IMR-90 (cell line): ENCODE results near the gene CAP2. TPM values are rescaled to one million over a fixed set of nuclear protein-coding genes. Genes with fewer than 3 reads are reported as not detected.

Experiments used
- ATAC-seq: fragments of 200-7000 bp; cut with Tn5 transposase; 2 replicates; pipeline ENCODE4 v1.9.1; 2020; ENCODE audit warnings: low read depth, mild to moderate bottlenecking, moderate library complexity
- BruUV-seq: library from RNA; stranded (reverse); fragments of 400-500 nt; replicated peaks from 2 replicates; lab custom pipeline; 2021; lab: Mats Ljungman, UMichigan
- CTCF ChIA-PET: fragments of 300-600 bp; formaldehyde crosslinking; extraction: SDS; loops from one replicate; lab custom pipeline; 2021; ENCODE audit warnings: antibody characterized with exemption; lab: Yijun Ruan, JAX
- POLR2A ChIA-PET: fragments of 300-600 bp; sonication (Branson Sonifier 250); formaldehyde crosslinking; loops from one replicate; lab custom pipeline; 2022; ENCODE audit warnings: antibody characterized with exemption; ENCODE audit not compliant: unreplicated experiment; lab: Charles Lee
- DNase-seq: peaks from one replicate; pipeline ENCODE4 v3.0.0; 2013
- H2AFZ ChIP-seq: replicated peaks from 2 replicates; pipeline ENCODE3; 2013; ENCODE audit warnings: low read length, mild to moderate bottlenecking; ENCODE audit not compliant: poor library complexity
- H2AK5ac ChIP-seq: 2 replicates; pipeline ENCODE4 v1.6.1; 2013; ENCODE audit warnings: low read depth, low read length, inconsistent platforms
- H2AK9ac ChIP-seq: replicated peaks from 2 replicates; pipeline ENCODE3; 2013; ENCODE audit warnings: mild to moderate bottlenecking, low read depth, low read length, moderate library complexity; ENCODE audit not compliant: poor library complexity
- H2BK120ac ChIP-seq: 2 replicates; pipeline ENCODE4 v1.6.1; 2013; ENCODE audit warnings: low read depth, low read length, inconsistent platforms
- H2BK15ac ChIP-seq: 3 replicates; pipeline ENCODE4 v1.6.1; 2013; ENCODE audit warnings: low read depth, low read length, inconsistent platforms
- H2BK20ac ChIP-seq: 2 replicates; pipeline ENCODE4 v1.6.1; 2013; ENCODE audit warnings: low read depth, mild to moderate bottlenecking, inconsistent platforms, low read length, moderate library complexity
- H2BK5ac ChIP-seq: 2 replicates; pipeline ENCODE4 v1.6.1; 2013; ENCODE audit warnings: mild to moderate bottlenecking, low read depth, low read length, inconsistent platforms; ENCODE audit not compliant: poor library complexity, severe bottlenecking
- H3K14ac ChIP-seq: replicated peaks from 2 replicates; pipeline ENCODE4 v1.6.1; 2013; ENCODE audit warnings: low read depth, low read length, inconsistent platforms
- H3K18ac ChIP-seq: 2 replicates; pipeline ENCODE4 v1.6.1; 2013; ENCODE audit warnings: low read depth, low read length, control low read depth
- H3K23ac ChIP-seq: 2 replicates; pipeline ENCODE4 v1.6.1; 2013; ENCODE audit warnings: low read depth, low read length, inconsistent platforms
- H3K27ac ChIP-seq: 2 replicates; pipeline ENCODE4 v1.5.1; 2013; ENCODE audit warnings: mild to moderate bottlenecking, control low read depth, low read length; ENCODE audit not compliant: insufficient read depth
- H3K27me3 ChIP-seq: 2 replicates; pipeline ENCODE4 v1.6.1; 2013; ENCODE audit warnings: low read length; ENCODE audit not compliant: control insufficient read depth, insufficient read depth
- H3K36me3 ChIP-seq: 2 replicates; pipeline ENCODE4 v1.6.1; 2013; ENCODE audit warnings: low read length, mixed read lengths; ENCODE audit not compliant: control insufficient read depth, insufficient read depth
- H3K4ac ChIP-seq: 2 replicates; pipeline ENCODE4 v1.6.1; 2013; ENCODE audit warnings: low read depth, low read length, inconsistent platforms
- H3K4me1 ChIP-seq: 2 replicates; pipeline ENCODE4 v1.6.1; 2013; ENCODE audit warnings: low read length, mixed read lengths; ENCODE audit not compliant: control insufficient read depth, insufficient read depth
- H3K4me2 ChIP-seq: 2 replicates; pipeline ENCODE4 v1.6.1; 2013; ENCODE audit warnings: low read depth, mild to moderate bottlenecking, control low read depth, low read length, moderate library complexity
- H3K4me3 ChIP-seq: 2 replicates; pipeline ENCODE4 v1.5.1; 2013; ENCODE audit warnings: low read depth, mild to moderate bottlenecking, control low read depth, low read length, moderate library complexity; ENCODE audit not compliant: insufficient read depth
- H3K56ac ChIP-seq: 2 replicates; pipeline ENCODE4 v1.6.1; 2013; ENCODE audit warnings: low read length, inconsistent platforms; ENCODE audit not compliant: insufficient read depth; ENCODE audit errors: extremely low read depth
- H3K79me1 ChIP-seq, 2 experiments: 2 replicates each; pipeline ENCODE4 v1.6.1; 2013; ENCODE audit warnings: low read length in 2 of 2, inconsistent platforms in 1 of 2, low read depth in 1 of 2
- H3K9ac ChIP-seq: 2 replicates; pipeline ENCODE4 v1.6.1; 2013; ENCODE audit warnings: low read depth, low read length, control low read depth
- H3K9me1 ChIP-seq: 2 replicates; pipeline ENCODE4 v1.6.1; 2013; ENCODE audit warnings: low read length, inconsistent platforms; ENCODE audit not compliant: insufficient read depth
- H3K9me3 ChIP-seq: 2 replicates; pipeline ENCODE4 v1.6.1; 2013; ENCODE audit warnings: low read length; ENCODE audit not compliant: control insufficient read depth, insufficient read depth
- H4K20me1 ChIP-seq: 2 replicates; pipeline ENCODE4 v1.6.1; 2013; ENCODE audit warnings: low read length, inconsistent platforms; ENCODE audit not compliant: insufficient read depth
- H4K5ac ChIP-seq: 2 replicates; pipeline ENCODE4 v1.6.1; 2013; ENCODE audit warnings: mild to moderate bottlenecking, low read depth, low read length, control low read depth
- H4K8ac ChIP-seq, 2 experiments: 2 replicates each; pipeline ENCODE4 v1.6.1; 2013; ENCODE audit warnings: low read depth in 2 of 2, low read length in 2 of 2, control low read depth in 1 of 2, inconsistent platforms in 1 of 2
- H4K91ac ChIP-seq: 2 replicates; pipeline ENCODE4 v1.6.1; 2013; ENCODE audit warnings: low read depth, low read length, inconsistent platforms; ENCODE audit not compliant: insufficient read depth
- BHLHE40 ChIP-seq: fragments of 150-350 bp; IDR thresholded peaks from 2 replicates; pipeline ENCODE4 v1.6.1; 2016; ENCODE audit warnings: mild to moderate bottlenecking, low read depth, low read length
- CEBPB ChIP-seq: IDR thresholded peaks from 2 replicates; pipeline ENCODE4 v1.6.1; 2012; ENCODE audit warnings: low read depth, low read length, improper control_type of control experiment
- CHD1 ChIP-seq: IDR thresholded peaks from 2 replicates; pipeline ENCODE4 v1.6.1; 2012; ENCODE audit warnings: low read depth, low read length, improper control_type of control experiment
- CTCF ChIP-seq: conservative IDR thresholded peaks from 2 replicates; pipeline ENCODE4 v1.5.1; 2012; ENCODE audit warnings: mild to moderate bottlenecking, low read depth, low read length, improper control_type of control experiment
- FOS ChIP-seq: fragments of 150-350 bp; IDR thresholded peaks from 2 replicates; pipeline ENCODE4 v1.6.1; 2016; ENCODE audit warnings: low read depth, low read length
- MAFK ChIP-seq: IDR thresholded peaks from 2 replicates; pipeline ENCODE4 v1.6.1; 2012; ENCODE audit warnings: low read depth, low read length, improper control_type of control experiment
- MAZ ChIP-seq: IDR thresholded peaks from 2 replicates; pipeline ENCODE4 v1.6.1; 2012; ENCODE audit warnings: low read depth, mild to moderate bottlenecking, low read length, improper control_type of control experiment, moderate library complexity, borderline replicate concordance
- MXI1 ChIP-seq: IDR thresholded peaks from 2 replicates; pipeline ENCODE4 v1.6.1; 2012; ENCODE audit warnings: low read depth, mild to moderate bottlenecking, low read length, moderate library complexity, borderline replicate concordance
- NFE2L2 ChIP-seq: fragments of 150-350 bp; IDR thresholded peaks from 2 replicates; pipeline ENCODE4 v1.6.1; 2016; ENCODE audit warnings: low read depth, mild to moderate bottlenecking, low read length
- POLR2A ChIP-seq: IDR thresholded peaks from 2 replicates; pipeline ENCODE4 v1.6.1; 2012; ENCODE audit warnings: mild to moderate bottlenecking, low read depth, low read length
- RCOR1 ChIP-seq: IDR thresholded peaks from 2 replicates; pipeline ENCODE4 v1.6.1; 2012; ENCODE audit warnings: mild to moderate bottlenecking, low read length, improper control_type of control experiment; ENCODE audit not compliant: insufficient replicate concordance
- RFX5 ChIP-seq: IDR thresholded peaks from 2 replicates; pipeline ENCODE4 v1.8.0; 2012; ENCODE audit warnings: low read depth, mild to moderate bottlenecking, low read length, moderate library complexity
- SMC3 ChIP-seq: fragments of 150-350 bp; IDR thresholded peaks from 2 replicates; pipeline ENCODE4 v1.6.1; 2016; ENCODE audit warnings: low read depth, mild to moderate bottlenecking, antibody characterized with exemption, low read length, moderate library complexity
- WGBS, 2 experiments: methylation state at CpG; one replicate each; pipeline versions ENCODE4 v1.1.5 to v1.1.7; 2013; ENCODE audit warnings: missing lambda C conversion rate in 2 of 2; ENCODE audit not compliant: insufficient read length in 1 of 2; ENCODE audit errors: extremely low coverage in 2 of 2; 5-methylcytosine and 5-hydroxymethylcytosine counted together
- dilution Hi-C: fragments of 300-500 bp; cut with HindIII; formaldehyde crosslinking; loops from one replicate; pipeline ENCODE4 v1.14.3; 2018; ENCODE audit warnings: low sequenced_read_pairs; ENCODE audit not compliant: unreplicated experiment
- in situ Hi-C: fragments of 300-500 bp; cut with MboI; formaldehyde crosslinking; loops from 3 replicates; pipeline ENCODE4 v1.14.3; 2019; ENCODE audit warnings: low sequenced_read_pairs, inconsistent platforms, mixed read lengths
- intact Hi-C: fragments of 100-400 bp; cut with micrococcal nuclease; formaldehyde crosslinking; loops from 2 replicates; pipeline ENCODE4 v1.10.0; 2022
- polyA plus RNA-seq, 3 experiments: library from polyadenylated mRNA; depleted of rRNA; stranded (reverse); fragments of >200 nt; gene quantifications; 2 replicates each; pipeline ENCODE4 v1.2.3, GENCODE V29; 2012; ENCODE audit warnings: low replicate concordance in 1 of 3
- total RNA-seq: library from RNA; depleted of rRNA; stranded (reverse); fragments of >200 nt; gene quantifications from 2 replicates; pipeline ENCODE4 v1.2.3, GENCODE V29; 2012
- TF ChIP-seq, protein P1 (sequence below): fragments of 150-350 bp; IDR thresholded peaks from 2 replicates; pipeline ENCODE4 v1.6.1; 2017; ENCODE audit warnings: mild to moderate bottlenecking, antibody characterized with exemption, low read length, low read depth
- TF ChIP-seq, protein P2 (sequence below): fragments of 150-350 bp; IDR thresholded peaks from 2 replicates; pipeline ENCODE4 v1.6.1; 2016; ENCODE audit warnings: low read depth, mild to moderate bottlenecking, low read length, moderate library complexity, borderline replicate concordance

Gene CAP2
- total and polyA plus RNA-seq, 2 of the 4 experiments (the other 2 are of a cell fraction): 14.5 to 27.5 TPM

GRCh38 chr6:17396256-17396655, 2.9 kb downstream of the CAP2 start:
- Histone ChIP-seq H2AK9ac (no peak overlapping the region), H3K56ac (no peak overlapping the region), H3K9ac (no peak overlapping the region), H3K9me1 (no peaks in the 10 kb centered on the region), H3K23ac (no peak overlapping the region), H3K36me3 (no peaks in the 10 kb centered on the region), H2BK120ac (no peak overlapping the region), H3K9me3 (0 out of 2 replicates have a peak, but pooled peaks cover 3% of the 10 kb centered on the region), H3K4me1 (0 out of 2 replicates have a peak, but pooled peaks cover 2% of the 10 kb centered on the region), H2BK5ac (no peak overlapping the region), H2AK5ac (no peak overlapping the region), H3K14ac (no peak overlapping the region), H4K8ac (no peak overlapping the region), H4K5ac (no peak overlapping the region), H3K4me2 (no peak overlapping the region), H4K20me1 (no peaks in the 10 kb centered on the region), H3K79me1 (peaks cover 18 to 52% of the 10 kb centered on the region in 2 experiments), H3K27ac (no peak overlapping the region), H3K18ac (no peak overlapping the region), H2AFZ (no peak overlapping the region), H2BK15ac (no peak overlapping the region), H4K91ac (no peak overlapping the region), H2BK20ac (no peak overlapping the region), H3K27me3 (no peaks in the 10 kb centered on the region), H3K4ac (no peak overlapping the region), H3K4me3 (no peak overlapping the region)
- TF ChIP-seq, protein P1, sequence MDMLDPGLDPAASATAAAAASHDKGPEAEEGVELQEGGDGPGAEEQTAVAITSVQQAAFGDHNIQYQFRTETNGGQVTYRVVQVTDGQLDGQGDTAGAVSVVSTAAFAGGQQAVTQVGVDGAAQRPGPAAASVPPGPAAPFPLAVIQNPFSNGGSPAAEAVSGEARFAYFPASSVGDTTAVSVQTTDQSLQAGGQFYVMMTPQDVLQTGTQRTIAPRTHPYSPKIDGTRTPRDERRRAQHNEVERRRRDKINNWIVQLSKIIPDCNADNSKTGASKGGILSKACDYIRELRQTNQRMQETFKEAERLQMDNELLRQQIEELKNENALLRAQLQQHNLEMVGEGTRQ: no peak
- TF ChIP-seq FOS (no peak), BHLHE40 (no peak), MXI1 (no peak), CEBPB (no peak), CTCF (no peak), SMC3 (no peak), CHD1 (no peak), POLR2A (no peak), MAZ (no peak), RCOR1 (no peak), RFX5 (no peak), NFE2L2 (no peak), MAFK (no peak)
- TF ChIP-seq, protein P2, sequence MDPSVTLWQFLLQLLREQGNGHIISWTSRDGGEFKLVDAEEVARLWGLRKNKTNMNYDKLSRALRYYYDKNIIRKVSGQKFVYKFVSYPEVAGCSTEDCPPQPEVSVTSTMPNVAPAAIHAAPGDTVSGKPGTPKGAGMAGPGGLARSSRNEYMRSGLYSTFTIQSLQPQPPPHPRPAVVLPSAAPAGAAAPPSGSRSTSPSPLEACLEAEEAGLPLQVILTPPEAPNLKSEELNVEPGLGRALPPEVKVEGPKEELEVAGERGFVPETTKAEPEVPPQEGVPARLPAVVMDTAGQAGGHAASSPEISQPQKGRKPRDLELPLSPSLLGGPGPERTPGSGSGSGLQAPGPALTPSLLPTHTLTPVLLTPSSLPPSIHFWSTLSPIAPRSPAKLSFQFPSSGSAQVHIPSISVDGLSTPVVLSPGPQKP: no peak
- ChIA-PET CTCF (no interaction called here), POLR2A (interaction anchor here (0.6 kb wide), 1 partner anchor 21 kb away, joined by 10 read pairs; no protein-coding TSS in a partner anchor)
- no peak for ATAC-seq
- no TSS peak for BruUV-seq
- in situ Hi-C loops (no loop called here), dilution Hi-C loops (no loop called here), intact Hi-C loops (loop anchor here (10.0 kb wide), 1 partner anchor 241 kb away; no protein-coding TSS in a partner anchor)
- 100% methylated on average over 1 of the region's 3 CpGs; no CpG with 5 or more reads in 1 of the 2 experiments for WGBS, 2 experiments
- no peak for DNase-seq
